COLO668 (cell line): Measurements from ENCODE around the gene CCDC102A.
"Not testable (repeated sequence)": the region's sequence is repeated elsewhere in the genome, so short reads cannot be mapped to it uniquely, and the experiment has no call there.

Experiments
- DNase-seq: peaks from one replicate; lab custom pipeline; 2025; ENCODE audit not compliant: unreplicated experiment; lab: John Stamatoyannopoulos, UW

The CCDC102A gene

DNA sequence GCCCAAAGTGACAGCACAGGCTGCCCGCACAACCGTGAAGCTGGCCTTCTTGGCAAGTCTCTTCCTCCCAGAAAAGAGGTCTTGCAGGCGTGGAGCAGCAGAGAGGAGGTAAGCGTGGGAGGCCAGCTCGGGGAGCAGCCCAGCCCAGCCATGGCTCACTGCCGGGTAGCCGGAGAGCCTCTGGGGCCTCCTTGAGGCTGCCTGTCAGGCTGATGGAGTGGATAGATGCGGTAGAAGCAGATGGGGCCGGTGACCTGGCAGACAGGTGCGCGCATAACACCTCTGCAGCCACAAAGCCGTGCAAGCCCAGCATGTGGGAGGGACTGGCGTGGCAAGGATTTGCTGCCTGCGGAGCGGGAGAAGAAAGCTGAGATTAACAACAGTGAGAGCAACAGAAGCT lies 33.0 kb downstream of the CCDC102A start:
- DNase-seq = peak; percentile 81

DNA sequence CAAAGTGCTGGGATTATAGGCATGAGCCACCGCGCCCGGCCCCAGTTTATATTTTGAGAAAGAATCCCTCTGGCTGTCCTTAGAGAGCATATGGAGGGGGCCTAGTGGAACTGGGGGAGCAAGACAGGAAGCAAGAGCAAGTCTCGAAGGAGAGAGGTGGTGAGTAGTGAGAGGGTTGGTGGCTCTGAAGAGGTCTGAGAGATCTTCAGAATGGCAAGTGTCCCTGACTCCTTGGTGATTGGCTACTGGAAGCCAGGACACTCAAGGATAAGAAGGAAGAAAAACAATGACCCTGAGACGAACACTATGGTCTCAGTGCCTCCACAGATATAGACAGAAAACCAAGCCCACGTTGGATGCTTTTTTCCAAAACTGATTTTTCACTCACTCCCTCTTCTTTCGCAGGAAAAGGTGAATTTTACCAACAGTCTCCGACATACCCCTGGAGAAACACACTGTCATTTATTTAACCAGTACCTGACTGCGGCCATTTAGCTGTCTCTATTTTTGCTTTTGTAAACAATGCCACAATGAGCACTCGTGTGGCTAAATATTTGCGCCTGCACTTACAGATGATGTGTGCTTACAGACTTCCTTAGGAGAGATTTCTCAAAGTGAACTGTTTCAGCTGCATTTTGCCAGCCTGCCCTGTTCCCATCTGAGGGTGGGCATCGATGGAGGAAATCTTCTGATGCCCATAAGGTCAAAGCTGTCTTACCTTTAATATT lies 34.2 kb downstream of the CCDC102A start:
- peak; percentile 34 for DNase-seq

DNA sequence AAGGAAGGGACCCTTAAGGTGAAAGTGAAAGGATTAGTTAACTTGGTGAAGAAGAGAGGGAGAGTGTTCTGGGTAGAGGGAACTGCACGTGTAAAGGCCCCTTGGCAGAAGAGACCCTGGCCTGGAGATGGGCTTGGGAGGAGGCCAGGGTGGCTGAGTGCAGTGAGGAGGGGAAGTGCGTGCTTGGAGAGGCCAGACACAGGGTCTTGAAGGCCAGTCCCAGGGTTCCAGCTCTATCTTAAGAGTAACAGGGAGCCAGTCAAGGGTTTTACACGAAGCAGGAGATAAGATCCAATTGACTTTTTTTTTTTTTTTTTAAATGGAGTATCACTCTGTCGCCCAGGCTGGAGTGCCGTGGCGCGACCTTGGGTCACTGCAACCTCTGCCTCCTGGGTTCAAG lies 34.9 kb downstream of the CCDC102A start:
- no peak for DNase-seq

DNA sequence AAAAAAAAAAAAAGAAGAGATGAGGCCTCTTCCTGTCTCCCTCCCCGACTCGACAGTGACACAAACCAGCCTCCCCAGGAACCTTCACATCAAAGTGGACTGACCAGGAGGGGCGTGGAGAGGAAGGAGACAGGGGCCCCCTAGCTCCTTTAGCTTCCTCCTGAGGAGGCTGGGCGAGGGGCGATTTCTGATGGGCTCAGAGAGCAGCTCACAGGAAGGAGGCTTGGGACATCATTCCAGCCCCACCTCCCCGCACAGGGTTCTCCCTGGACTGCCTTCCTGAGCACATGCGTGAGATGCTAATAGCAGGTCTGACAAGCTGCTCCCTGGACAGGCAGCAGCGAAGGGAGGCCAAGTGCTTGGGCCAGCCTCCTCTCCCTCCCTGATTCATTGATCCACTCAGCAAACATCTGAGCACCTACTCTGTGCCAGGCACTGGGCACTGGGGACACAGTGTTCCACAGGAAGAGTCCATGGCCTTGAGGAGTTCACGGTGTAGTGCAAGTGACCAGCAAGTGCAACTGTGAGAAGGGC lies 35.7 kb downstream of the CCDC102A start:
- no peak for DNase-seq

DNA sequence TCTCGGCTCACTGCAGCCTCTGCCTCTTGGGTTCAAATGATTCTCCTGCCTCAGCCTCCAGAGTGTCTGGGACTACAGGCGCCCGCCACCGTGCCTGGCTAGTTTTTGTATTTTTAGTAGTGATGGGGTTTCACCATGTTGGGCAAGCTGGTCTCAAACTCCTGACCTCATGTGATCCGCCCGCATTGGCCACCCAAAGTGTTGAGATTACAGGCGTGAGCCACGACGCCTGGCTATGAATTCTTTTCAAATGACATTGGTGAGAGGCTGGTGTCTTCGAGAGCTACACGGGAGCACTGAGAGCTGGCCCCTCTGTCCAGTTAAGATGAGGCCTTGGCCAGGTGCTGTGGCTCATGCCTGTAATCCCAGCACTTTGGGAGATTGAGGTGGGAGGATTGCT lies 36.4 kb downstream of the CCDC102A start:
- not testable (repeated sequence) for DNase-seq

DNA sequence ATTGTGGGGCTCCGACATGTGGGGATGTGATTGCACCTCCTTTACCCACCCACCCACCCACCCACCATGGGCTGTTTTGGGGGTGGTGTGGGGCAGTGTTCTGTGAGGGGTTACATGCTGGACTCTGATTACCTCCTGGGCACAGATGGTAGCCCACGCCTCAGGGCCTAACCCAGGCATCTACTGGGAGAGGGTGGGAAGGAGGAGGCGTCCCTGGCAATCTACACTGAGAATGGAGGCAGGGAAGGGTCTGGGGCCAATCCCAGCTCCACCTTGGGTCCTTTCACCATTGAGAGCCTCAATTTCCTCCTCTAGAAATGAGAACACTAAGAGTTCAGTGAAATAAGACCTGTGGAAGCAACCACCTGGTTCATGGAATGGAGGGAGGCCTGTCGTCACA lies 38.3 kb downstream of the CCDC102A start:
- no peak for DNase-seq

DNA sequence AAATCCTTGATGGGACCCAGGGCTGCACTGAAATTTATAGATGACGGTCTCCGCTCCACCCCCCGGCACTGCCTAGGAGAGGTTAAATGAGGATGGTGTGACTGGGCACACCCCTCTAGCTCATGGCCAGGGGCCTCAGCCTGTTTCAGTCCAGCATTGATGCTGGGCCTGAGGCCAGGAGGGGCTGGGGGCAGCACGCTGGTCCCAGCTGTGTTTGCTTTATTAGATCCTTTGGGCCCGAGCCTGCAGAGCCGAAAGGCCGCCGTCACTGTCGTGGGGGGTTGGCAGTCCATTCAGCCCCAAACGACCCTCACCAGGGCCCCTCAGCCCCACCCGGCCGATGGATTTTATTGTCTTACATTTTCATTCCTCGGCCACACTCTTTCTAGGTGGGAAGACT lies 39.2 kb downstream of the CCDC102A start:
- no peak for DNase-seq

DNA sequence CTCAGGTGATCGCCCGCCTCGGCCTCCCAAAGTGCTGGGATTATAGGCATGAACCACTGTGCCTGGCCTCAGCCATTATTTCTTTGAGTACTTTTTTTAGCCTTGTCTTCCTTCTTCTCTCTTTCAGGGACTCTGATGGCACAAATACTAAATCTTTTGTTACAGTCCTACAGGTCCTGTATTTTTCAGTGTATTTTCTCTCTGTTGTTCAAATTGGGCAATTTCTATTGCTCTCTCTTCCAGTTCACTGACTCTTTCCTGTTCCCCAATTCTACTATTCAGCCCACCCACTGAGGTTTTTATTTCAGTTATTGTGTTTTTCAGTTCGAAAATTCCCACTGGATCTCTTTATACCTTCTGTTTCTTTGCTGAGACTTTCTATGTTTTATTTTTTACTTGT lies 42.6 kb downstream of the CCDC102A start:
- DNase-seq = no peak

DNA sequence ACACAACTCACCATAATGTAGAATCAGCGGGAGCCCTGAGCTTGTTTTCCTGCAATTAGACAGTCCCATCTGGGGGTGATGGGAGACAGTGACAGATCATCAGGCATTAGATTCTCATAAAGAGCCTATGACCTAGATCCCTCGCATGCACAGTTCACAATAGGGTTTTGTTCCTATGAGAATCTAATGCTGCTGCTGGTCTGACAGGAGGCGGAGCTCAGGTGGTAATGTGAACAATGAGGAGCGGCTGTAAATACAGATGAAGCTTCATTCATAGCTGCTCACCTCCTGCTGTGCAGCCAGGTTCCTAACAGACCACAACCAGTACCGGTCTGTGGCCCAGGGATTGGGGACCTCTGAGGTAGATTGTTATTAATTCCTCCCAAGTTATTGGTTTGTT lies 47.1 kb downstream of the CCDC102A start:
- DNase-seq = peak; percentile 29

DNA sequence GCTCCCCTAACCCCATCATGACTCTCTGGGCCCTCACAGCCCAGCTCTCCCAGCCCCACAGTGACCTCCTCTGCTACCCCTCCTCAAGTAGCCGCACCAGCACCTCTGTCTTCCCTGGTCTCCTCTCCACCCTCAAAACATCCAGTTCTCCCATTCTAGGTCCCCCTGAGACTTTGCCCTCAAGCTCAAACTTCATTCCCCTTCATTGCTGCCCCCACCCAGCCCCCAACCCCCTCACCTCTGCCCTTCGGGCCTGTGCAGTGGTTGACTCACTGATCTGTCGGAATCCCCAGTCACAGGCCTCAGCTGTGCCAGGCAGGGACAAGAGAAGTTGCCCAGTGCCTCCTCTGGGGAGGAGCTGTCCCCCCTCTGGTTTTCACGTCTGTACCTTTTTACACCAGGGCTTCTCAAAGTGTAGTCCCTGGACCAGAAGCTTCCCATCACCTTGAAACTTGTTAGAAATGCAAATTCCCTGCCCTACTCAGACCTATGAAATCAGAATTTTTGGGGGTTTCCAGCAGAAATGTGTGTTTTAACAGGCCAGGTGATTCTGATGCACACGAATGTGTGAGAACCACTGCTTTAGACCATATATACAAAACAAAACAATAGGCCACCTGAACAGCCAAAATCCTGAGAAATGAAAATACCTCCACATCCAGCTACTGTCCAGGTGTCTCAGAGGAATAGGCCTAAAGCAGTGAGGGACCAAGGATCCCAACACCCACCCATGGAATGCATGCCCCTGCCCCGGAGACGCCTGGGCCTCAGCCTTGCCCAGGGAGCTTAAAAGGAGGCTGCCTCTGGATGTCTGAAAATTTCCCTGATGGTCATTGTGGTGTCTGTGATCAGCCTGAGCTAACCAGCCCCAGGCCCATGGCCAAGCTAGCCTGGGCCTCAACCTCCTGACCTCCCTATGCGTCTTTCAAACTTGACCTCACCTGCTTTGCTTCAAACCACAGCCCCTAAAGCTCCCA lies 49.2 kb downstream of the CCDC102A start:
- no peak for DNase-seq

DNA sequence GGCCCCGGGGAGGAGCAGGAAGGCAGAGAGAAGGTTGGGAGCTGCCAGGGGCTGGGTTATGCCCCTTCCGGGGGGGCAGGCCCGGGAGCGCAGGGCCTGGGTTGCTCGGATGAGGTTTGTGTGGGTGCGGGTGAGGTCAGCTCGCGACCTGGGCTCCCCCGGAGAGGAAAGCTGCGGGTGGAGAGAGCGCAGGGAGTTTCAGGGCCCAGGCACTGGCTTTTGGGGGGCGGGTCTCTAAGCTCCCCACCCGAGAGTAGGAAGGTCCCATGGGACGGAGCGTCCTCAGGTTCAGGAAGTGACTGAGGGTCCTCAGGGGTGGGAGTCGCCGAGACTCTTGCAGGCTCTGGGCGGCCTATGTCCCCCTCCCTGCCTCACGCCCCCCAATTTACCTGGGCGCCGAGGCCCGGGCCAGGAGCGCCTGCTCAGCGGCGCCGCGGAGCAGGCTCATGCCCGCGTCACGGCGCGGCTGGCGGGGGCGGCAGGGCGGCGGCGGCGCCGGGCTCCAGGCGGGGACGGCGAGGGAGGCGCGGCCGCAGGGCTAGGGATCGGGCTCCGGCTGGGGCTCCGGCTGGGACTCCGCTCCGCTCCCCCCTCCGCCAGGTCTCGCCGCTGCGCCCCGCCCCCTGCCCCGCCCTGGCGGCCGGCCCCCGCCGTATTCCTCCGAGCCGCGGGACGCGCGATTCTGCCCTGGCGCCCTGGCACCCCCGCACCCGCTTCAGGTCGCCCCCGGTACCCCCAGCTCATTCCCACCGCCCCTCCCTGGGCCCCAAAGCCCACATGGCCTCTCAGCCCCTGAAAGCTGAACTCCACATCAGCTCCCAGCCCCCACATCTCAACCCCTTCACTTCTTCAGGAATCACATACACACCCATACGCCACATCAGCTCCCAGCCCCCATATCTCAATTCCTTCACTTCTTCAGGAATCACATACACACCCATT lies 50.2 kb downstream of the CCDC102A start, which contains the start of gene DOK4:
TSS of gene DOK4 (minus strand) at position 578 of the 942 bp plus-strand sequence. CDS start 6,986 bp downstream, outside the sequence.
- peak; percentile 87 for DNase-seq

DNA sequence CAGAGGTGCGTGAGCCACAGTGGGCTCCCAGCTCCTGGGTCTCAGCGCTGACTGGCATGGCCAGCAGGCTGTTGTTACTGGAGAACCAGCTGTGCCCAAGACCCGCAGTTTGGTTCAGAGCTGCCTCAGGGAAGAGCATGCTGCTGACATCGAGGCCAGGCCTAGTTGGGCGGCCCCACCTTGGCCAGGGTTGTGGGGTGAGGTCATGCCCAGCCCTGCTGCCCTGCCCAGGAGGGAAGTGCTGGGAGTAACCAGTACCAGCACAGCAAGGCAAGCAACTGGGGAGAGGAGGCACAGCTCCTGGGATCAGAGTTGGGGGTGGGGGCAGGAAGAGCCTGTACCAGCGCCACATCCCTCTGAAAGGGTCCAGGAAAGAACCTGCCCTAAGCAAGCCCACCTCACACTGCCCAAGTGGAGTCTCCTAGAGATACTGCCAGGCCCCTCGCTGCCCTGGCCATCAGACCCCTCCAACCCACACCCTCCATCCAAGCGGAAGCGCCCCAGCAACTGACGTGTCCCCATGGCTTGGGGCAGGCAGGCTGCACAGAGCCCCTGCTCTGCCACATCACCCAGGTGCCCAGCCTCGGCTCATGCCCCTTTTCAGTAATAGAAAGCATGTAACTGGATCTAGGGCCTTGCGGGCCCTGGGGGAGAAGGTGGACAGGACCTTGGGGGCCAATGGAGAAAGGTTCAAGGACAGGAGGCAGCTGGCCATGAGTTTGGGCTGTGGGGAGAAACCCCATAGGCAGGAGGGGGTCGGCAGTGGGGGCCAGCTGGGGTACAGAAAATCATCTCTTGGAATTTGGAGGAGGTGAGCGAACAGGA lies 51.1 kb downstream of the CCDC102A start:
- DNase-seq = no peak

DNA sequence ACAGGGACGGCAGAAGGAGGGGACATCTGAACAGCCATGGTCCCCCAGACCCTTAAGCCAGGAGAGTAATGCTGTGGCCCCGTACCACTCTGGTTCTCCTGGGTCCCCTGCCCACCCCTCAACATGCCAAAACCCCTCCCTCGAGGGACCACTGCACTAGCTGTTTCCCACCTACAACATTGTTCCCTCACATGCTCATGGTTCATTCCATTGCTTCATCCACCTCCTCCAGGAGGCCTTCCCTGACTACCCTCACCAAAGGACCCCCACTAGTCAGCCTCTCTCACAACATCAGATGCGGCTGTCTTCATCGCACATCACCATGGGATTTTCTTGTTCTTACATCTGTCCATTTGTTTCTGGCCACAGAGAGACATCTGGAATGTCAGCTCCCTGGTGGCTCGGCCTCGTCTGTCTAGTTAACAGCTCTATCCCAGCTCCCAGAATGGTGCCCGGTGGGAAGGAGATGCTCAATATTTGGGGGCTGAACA lies 51.8 kb downstream of the CCDC102A start:
- no peak for DNase-seq

DNA sequence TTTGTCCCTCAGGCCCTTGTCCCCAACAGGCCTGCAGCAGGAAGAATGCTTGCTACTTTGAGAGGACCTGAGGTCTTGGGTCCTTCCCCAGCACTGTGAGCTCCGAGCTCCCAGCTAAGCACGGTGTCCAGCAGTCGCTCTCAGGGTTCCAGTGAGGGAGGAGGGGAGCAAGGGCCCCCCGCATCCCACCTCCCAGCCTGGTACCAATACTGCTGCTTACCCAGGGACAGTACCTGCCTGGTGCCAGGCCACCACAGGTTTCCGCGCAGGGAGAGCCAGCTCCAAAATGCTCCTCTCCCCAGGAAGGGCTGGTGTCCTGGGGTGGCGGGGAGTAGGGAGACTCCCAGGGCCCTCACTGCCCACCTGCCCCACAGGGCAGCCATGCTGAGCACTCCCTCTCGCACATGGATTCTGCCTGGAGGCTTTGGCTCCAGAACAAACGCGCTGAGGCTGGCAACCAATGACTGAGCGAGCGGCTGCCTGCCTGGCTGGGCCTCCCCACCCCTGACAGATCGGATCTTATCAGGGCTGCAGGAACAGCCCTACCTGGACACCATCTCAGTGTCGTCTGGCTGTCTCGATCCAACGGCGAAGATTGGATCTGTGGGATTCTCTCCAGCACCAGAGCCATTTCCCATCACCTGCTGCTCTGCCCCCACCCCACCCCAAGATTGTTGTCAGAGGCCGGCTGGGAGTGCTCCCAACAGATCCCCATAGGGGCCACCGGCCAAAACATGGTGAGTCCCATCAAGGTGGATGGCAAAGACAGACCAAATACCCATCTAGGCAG lies 52.5 kb downstream of the CCDC102A start:
- no peak for DNase-seq

DNA sequence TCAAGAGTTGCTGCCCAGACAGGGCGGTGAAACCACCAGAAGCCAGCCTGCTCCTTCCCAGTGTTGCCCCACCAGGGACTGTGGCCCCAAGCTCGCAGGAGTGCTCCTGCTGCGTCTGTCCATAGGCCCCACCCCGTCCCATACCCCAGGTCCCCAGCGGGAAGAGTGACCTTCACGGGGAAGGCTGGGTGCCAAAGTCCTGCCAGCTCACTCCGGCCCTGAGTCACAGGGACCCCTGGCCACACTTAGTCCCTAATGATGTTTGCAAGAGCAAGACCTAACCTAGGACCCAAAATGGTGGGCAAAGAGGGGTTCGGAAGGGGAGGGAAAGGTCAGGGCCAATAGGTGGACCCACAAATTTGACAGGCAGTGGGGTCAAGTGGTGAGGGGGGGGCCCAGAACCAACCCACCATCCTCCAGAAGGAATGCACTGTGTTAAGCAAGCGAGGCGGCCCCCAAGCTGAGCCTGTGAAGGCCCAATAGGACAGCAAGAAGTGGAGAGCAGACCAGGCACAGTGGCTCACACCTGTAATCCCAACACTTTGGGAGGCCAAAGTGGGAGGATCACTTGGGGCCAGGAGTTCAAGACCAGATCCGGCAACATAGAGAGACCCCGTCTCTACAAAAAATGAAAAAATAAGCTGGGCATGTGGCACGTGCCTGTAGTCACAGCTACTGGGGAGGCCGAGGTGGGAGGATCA lies 53.4 kb downstream of the CCDC102A start:
- no peak for DNase-seq

DNA sequence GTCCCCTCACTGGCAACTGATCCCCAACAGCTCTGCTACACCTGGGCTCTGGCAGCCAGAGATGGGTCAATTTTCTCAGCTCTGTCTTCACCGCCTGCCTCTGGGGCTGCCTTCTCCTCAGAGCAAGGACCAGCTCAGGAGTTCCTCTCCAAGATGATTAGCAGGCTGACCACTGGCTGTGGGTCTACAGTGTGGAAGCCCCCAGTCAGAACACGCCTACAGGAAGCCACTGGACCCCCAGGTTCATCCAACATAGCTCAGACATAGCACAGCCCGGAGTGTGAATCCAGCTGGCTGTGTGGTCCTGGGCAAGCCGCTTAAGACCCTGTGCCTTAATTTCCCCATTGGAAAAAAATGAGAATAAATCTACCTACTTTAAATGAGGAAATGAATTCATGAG lies 55.0 kb downstream of the CCDC102A start:
- DNase-seq = no peak

DNA sequence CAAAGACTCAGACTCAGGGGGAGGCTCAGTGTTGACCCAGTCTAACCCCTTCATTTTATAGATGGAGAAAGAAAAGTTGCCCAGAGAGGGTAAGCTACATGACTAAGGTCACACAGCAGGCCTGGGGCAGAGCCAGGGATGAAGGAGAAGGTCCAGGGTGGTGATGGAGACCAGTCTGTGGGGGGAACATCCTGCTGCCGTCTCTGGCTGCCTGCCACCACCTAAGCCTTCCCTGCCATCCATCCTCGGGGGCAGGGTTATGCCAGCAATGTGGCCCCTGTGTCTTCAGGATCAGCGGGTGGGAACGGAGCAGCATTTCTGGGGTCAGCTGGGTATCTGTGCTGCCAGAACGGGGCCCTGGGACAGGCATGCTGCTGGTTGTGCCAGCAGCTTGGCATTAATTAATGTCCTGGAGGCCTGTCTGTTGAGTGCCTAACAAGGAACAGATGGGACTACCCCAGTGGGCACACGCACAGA lies 55.6 kb downstream of the CCDC102A start:
- DNase-seq = no peak
